ENCODE data around the gene ANKS1A.

DNA sequence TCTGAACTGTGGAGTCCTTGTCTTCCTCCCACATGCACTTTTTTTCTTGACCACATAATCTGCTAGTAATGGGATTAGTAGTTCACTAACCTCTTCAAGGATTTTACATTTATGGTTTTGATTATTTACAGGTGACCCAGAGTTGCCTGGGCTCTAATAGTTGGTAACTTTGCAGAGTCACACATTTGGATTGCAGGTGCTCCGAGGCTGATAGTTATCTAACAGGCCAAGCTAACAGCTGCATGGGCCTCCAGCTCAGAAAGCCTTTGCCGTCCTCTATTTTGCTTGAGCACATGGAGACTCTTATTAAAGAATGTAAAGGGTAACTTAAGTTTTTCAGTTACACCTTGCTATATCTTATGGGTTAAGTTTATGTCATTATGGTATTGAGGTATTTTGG is 95.4 kb downstream of the ANKS1A start:
- TF ChIP-seq, protein P1, sequence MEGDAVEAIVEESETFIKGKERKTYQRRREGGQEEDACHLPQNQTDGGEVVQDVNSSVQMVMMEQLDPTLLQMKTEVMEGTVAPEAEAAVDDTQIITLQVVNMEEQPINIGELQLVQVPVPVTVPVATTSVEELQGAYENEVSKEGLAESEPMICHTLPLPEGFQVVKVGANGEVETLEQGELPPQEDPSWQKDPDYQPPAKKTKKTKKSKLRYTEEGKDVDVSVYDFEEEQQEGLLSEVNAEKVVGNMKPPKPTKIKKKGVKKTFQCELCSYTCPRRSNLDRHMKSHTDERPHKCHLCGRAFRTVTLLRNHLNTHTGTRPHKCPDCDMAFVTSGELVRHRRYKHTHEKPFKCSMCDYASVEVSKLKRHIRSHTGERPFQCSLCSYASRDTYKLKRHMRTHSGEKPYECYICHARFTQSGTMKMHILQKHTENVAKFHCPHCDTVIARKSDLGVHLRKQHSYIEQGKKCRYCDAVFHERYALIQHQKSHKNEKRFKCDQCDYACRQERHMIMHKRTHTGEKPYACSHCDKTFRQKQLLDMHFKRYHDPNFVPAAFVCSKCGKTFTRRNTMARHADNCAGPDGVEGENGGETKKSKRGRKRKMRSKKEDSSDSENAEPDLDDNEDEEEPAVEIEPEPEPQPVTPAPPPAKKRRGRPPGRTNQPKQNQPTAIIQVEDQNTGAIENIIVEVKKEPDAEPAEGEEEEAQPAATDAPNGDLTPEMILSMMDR (IDR thresholded peaks at IDR 0.05 in 4 of 5, conservative IDR thresholded peaks at IDR 0.05 in 1 of 5), result no peak
- TF ChIP-seq POLR2A (IDR thresholded peaks at IDR 0.05), result no peak
